ENCODE measurements around the gene SCAF4. TPM values are rescaled to one million over a fixed set of nuclear protein-coding genes. Genes with fewer than 3 reads are reported as not detected.
A peak's percentile ranks its signal among the peaks of the same experiment; 100 is the strongest.

SCAF4 gene
- polyA plus RNA-seq, 10 donors, result 18.5 to 29.1 (median 25.2) TPM

- no peak for DNase-seq
Measured at GRCh38 chr21:31713973-31714740, 17.8 kb downstream of the SCAF4 start.

- no peak for DNase-seq
Measured at GRCh38 chr21:31713115-31713514, 18.8 kb downstream of the SCAF4 start.

DNA sequence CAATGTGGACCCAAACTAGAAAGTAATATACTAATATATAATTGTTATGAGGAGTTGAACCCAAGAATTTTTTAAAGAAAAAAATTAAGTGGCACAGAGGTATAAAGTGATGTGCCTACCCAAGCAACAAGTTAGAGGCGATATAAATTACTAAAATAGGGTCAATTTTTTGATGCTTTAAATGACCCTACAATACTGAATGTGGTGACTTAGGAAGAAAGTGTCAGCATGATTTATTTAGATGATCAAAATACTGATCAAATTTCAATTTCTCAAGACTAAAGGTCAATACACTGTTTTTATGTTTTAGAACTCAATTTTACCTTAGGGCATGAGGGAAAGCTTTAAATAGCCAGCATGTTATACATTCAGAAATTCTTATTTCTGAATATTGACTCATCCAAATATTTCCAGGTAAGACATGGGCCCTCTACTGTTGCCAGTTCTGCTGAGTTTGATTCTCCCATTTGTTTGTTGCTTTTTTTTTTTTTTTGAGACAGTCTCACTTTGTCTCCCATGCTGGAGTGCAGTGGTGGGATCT, 20.1 kb downstream of the SCAF4 start:
- DNase-seq, result no peak

DNA sequence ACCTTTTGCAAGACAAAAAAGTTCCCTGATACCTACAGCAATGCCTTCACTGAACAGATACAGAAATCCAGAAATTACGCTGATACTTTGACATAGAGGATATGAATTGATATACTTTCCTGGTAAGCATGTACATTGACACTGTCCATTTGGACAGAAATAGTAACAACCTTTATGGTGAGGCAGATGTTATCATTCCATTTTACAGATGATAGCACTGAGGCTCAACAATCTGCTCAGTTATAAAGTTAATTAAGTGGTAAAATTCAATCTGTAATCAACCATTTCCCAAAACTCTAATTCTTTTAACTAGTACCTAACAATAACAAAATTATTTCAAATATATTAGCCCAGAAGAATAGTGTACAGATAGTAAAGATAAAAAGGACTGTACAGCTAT, 20.6 kb downstream of the SCAF4 start:
- no peak for DNase-seq

GRCh38 chr21:31710586-31710985, 21.3 kb downstream of the SCAF4 start:
- peak in 1 of 3 donors; percentile 42 for DNase-seq

DNA sequence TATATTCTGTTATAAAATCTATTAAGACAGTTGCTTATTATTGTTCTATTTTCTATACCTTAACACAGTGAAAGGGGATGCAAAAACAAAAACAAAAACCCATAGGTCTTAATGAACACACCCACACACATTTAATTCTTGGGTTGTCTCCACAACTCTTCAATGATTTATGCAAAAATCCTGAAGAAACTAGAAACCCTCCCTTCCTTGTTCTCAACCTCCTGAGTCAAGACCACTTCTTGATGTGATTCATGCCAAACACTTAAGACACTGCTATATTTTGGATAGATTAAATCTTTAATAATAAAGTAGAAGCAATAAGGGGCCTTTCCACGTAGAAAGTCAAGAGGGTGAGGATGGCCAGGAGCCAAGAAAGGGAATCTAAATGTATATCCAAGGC, 23.4 kb downstream of the SCAF4 start:
- DNase-seq, result no peak

DNA sequence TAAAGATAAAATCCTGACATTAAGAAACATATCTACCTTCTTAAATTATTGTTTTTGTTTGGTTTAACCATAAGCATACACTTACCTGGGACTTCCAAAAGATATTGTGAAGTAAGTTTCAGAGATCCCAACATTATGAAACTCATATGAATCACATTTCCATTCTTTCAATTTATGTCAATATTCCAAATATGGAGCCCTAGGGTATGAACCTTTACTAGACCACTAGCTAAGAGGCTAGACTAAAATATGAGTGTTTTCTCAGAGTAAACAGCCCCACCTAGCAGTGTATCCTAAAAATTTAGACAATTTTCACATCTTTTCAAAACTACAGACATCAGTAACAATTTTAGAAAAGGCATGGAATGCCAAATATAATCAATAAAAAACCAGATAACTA, 24.4 kb downstream of the SCAF4 start:
- DNase-seq, result no peak

DNA sequence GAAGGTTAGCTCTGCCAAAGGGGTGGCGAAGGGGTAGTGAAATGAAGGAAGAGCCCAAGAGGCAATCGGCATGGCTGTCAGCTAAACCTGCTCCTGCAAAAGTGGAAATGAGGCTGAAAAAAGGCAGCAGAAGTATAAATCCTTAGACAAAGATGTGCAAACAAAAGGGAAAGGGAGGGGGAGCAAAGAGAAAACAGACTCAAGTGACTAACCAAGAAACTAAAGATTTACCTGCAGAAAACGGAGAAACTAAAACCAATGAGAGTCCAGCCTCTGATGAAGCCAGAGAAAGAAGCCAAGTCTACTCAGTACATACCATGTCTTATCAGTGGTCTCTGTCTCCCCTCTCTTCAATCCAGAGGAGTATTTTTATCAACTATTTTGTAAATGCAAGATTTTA, 25.4 kb downstream of the SCAF4 start:
- no peak for DNase-seq

DNA sequence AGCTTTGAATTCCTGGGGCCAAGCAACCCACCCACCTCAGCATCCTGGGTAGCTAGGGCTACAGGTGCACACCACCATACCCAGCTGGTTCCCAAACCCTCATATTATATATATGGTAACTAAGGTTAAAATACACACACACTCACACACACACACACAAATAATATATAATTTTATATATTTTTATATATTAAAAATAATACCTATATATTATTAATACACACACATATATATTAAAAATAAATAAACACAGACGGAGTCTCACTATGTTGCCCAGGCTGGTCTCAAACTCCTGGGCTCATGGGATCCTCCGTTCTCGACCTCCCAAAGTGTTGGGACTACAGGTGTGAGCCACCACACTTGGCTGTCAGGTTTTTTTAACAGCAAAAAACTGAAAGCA, 31.9 kb downstream of the SCAF4 start:
- no peak for DNase-seq

GRCh38 chr21:31698461-31698860, 33.5 kb downstream of the SCAF4 start:
- no peak for DNase-seq

GRCh38 chr21:31696424-31696823, 35.5 kb downstream of the SCAF4 start:
- no peak for DNase-seq

DNA sequence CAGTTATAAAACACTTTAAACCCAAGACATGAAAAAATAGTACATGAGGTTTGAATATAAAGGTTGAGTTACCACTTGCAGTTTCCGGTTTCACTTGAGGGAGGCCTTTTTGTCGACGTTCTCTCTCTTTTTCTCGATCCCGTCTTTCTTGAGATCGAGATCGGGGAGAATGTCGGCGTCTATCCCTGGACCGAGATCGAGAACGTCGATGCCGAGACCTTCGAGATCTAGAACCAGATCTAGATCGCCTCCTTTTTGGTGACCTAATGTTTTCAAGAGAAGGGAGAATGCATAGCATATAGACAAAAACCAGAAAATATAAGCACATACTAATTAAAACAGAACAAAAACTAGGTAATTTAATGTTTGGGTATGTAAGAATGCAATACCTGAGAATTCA, 38.7 kb downstream of the SCAF4 start:
- DNase-seq, result no peak

- no peak for DNase-seq
Measured at GRCh38 chr21:31688603-31689368, 43.1 kb downstream of the SCAF4 start.

DNA sequence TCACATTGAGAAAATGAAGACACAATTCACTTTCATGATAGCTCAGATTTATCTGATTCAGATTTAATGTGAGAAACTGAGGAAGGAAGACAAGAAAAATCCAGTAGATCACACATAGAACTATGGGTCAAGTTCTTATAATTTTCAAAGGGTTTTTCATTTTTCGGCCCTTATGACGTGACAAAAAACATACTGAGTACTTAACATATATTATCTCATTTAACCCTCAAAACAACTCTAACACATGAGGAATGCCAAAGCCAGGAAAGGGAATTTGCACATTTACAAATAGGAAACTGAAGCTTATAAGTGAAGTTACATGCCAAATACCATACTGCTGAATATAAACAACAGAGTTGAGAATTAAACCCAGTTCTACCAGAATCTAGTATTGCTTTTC, 44.8 kb downstream of the SCAF4 start:
- DNase-seq, result no peak

DNA sequence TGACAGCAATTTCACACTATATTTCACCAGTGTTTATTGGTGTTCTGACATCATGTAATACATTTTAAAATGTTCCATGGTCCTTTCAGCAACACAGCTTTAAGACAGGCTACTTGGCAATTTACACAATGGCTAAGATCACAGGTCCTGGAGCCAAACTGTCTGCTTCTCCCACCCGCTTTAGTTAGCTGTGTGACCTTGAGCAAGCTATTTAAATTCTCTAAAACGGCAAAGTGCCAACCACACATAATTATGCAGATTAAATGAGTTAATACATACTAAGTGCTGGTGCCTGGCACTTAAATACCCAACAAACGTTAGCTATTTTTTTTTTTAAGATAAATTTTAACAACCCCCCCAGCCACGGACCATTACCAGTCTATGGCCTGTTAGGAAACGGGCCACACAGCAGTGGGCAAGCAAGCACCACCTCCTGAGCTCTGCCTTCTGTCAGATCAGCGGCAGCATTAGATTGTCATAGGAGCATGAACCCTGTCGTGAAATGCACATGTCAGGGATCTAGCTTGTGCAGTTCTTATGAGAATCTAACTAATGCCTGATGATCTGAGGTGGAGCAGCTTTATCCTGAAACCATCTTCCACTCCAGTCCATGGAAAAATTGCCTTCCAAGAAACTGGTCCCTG, 45.5 kb downstream of the SCAF4 start:
- DNase-seq, result no peak

DNA sequence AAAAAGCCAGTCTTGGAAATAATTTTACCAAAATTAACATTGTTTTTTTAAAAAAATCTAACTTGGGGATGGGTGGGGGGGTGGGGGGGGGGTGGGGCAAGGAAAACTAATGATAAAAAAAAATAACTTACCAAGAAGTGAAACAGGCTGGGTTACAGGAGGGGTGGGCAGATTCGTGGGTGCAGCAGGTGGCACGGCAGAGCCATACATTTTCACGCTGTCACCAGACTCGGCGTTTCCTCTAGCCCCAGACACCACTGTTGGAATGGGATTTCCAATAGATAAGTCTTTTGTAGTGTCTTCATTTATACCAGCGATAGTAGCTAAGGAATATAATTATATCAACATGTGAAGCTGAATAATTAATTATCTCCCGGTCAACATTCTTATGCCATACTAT, 47.0 kb downstream of the SCAF4 start:
- DNase-seq, result no peak

- no peak for DNase-seq
Measured at GRCh38 chr21:31683029-31683428, 48.9 kb downstream of the SCAF4 start.

DNA sequence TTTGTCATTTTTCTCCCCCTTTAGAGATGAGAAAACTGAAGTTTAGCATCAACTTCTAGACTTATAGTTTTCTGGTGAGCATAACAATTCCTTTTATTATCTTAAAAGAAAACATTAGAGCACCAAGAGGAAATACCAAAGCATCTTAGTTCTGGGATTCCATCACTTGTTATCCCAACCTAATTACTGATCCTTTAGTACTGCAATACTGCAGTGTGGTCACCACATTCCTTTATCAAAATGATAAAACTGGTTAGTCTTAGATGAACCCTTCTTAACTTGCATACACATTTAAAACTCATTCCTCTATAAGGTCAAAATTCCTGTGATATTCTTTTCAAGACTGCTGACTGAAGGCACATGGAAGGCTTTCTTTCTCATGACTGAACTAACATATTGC, 49.3 kb downstream of the SCAF4 start:
- no peak for DNase-seq

GRCh38 chr21:31678478-31678877, 53.4 kb downstream of the SCAF4 start:
- DNase-seq, result no peak

DNA sequence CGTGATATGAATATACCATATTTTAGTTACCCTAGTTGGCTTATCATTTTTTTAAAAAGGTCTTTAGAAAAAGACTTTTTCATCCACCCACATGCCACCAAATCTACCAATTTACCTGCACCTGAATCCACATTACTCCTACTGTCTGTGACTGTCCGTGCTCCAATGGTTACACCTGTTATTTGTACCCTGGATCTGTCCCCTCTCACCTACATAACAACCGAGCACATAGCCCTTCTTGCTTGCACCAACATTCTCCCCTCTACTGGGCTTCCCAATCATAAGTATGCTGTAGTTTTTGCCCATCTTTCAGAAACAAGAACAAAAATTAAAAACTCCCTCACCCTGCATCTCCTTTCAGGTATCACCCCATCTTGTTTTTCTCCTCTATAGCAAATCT, 54.9 kb downstream of the SCAF4 start:
- no peak for DNase-seq

GRCh38 chr21:31675960-31676359, 56.0 kb downstream of the SCAF4 start:
- no peak for DNase-seq

DNA sequence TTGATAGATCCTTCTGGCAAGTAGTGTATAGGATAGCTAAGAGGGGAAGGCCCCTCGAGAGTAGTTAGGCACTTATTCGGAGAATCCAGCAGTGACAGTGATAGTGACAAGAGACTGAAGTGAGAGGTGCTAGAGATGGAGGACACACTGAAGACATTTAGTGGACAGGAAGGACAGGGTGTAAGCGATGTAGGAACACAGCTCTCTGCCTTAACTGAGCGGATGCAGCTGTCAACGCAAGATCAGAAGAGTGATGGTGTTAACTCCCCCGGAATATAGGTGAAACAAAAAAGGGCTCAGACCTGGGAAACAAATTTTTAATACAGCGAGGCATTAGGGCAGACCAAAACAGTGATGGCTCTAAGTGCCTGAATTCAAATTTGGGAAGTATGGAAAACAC, 56.6 kb downstream of the SCAF4 start:
- no peak for DNase-seq
